ENCODE data around the gene NABP1.

Gene NABP1

GRCh38 chr2:191703079-191703725 is 25.3 kb downstream of the NABP1 start:
- DNase-seq = no peak

- peak in 2 of 56 donors; percentile 3 for DNase-seq
These were observed 27.1 kb downstream of the NABP1 start for GRCh38 chr2:191705084-191705483.

GRCh38 chr2:191705701-191706100 is 27.8 kb downstream of the NABP1 start:
- DNase-seq = no peak

GRCh38 chr2:191706791-191707190 is 28.9 kb downstream of the NABP1 start:
- DNase-seq = no peak

- DNase-seq = no peak
These were observed 29.6 kb downstream of the NABP1 start for GRCh38 chr2:191707542-191707941.

GRCh38 chr2:191710411-191710900 is 32.5 kb downstream of the NABP1 start:
- DNase-seq = no peak

GRCh38 chr2:191711621-191712020 is 33.7 kb downstream of the NABP1 start:
- DNase-seq = no peak

- no peak for DNase-seq
These were observed 35.9 kb downstream of the NABP1 start for GRCh38 chr2:191713837-191714236.

GRCh38 chr2:191714925-191715324 is 37.0 kb downstream of the NABP1 start:
- DNase-seq = no peak

GRCh38 chr2:191715471-191715870 is 37.5 kb downstream of the NABP1 start:
- DNase-seq = no peak

GRCh38 chr2:191719261-191719660 is 41.3 kb downstream of the NABP1 start:
- DNase-seq = no peak

- DNase-seq = no peak
These were observed 42.0 kb downstream of the NABP1 start for GRCh38 chr2:191719938-191720337.

GRCh38 chr2:191721331-191721730 is 43.4 kb downstream of the NABP1 start:
- DNase-seq = no peak

GRCh38 chr2:191724015-191724414 is 46.1 kb downstream of the NABP1 start:
- DNase-seq = no peak

- DNase-seq = no peak
These were observed 51.1 kb downstream of the NABP1 start for GRCh38 chr2:191728750-191729624.

- DNase-seq = no peak
These were observed 52.3 kb downstream of the NABP1 start for GRCh38 chr2:191730263-191730662.

Data from nucleus accumbens (tissue), 56 donors.